ENCODE results near the gene ILF2.
A peak's percentile ranks its signal among the peaks of the same experiment; 100 is the strongest.
"Not testable (repeated sequence)": the region's sequence is repeated elsewhere in the genome, so short reads cannot be mapped to it uniquely, and the experiment has no call there.

ILF2 gene

GRCh38 chr1:153642161-153642560, 28.6 kb downstream of the ILF2 start:
- no peak for DNase-seq (ENCODE audit: extremely low read depth, low read depth)
- H3K4me3 ChIP-seq (replicated peaks; ENCODE audit: low read depth, low read length): no peak overlapping the region
- no peak for TF ChIP-seq CTCF (IDR thresholded peaks at IDR 0.05; ENCODE audit: low read depth, low read length, missing control alignments)

GRCh38 chr1:153640861-153641260, 29.9 kb downstream of the ILF2 start:
- TF ChIP-seq CTCF (IDR thresholded peaks at IDR 0.05; ENCODE audit: low read depth, low read length, missing control alignments): no peak
- no peak for DNase-seq (ENCODE audit: extremely low read depth, low read depth)
- H3K4me3 ChIP-seq (replicated peaks; ENCODE audit: low read depth, low read length): no peak overlapping the region

- DNase-seq (ENCODE audit: extremely low read depth, low read depth); H3K4me3 ChIP-seq (replicated peaks; ENCODE audit: low read depth, low read length): not testable (repeated sequence)
Measured at GRCh38 chr1:153640213-153640612, 30.6 kb downstream of the ILF2 start.

GRCh38 chr1:153639280-153639679, 31.5 kb downstream of the ILF2 start:
- no peak overlapping the region for H3K4me3 ChIP-seq (replicated peaks; ENCODE audit: low read depth, low read length)
- DNase-seq (ENCODE audit: extremely low read depth, low read depth): no peak
- no peak for TF ChIP-seq CTCF (IDR thresholded peaks at IDR 0.05; ENCODE audit: low read depth, low read length, missing control alignments)

GRCh38 chr1:153638261-153638660, 32.5 kb downstream of the ILF2 start:
- no peak overlapping the region for H3K4me3 ChIP-seq (replicated peaks; ENCODE audit: low read depth, low read length)
- no peak for DNase-seq (ENCODE audit: extremely low read depth, low read depth)
- no peak for TF ChIP-seq CTCF (IDR thresholded peaks at IDR 0.05; ENCODE audit: low read depth, low read length, missing control alignments)

GRCh38 chr1:153636312-153636711, 34.5 kb downstream of the ILF2 start:
- no peak overlapping the region for H3K4me3 ChIP-seq (replicated peaks; ENCODE audit: low read depth, low read length)
- no peak for DNase-seq (ENCODE audit: extremely low read depth, low read depth)
- no peak for TF ChIP-seq CTCF (IDR thresholded peaks at IDR 0.05; ENCODE audit: low read depth, low read length, missing control alignments)

- H3K4me3 ChIP-seq (replicated peaks; ENCODE audit: low read depth, low read length): peak overlapping the region; percentile 94
- DNase-seq (ENCODE audit: extremely low read depth, low read depth): no peak
- no peak for TF ChIP-seq CTCF (IDR thresholded peaks at IDR 0.05; ENCODE audit: low read depth, low read length, missing control alignments)
Measured at GRCh38 chr1:153635872-153636271, 34.9 kb downstream of the ILF2 start.

All from HFF-Myc (cell line).